Liver (tissue), 9 donors: Measurements from ENCODE around the gene VEGFA. TPM values are rescaled to one million over a fixed set of nuclear protein-coding genes. Genes with fewer than 3 reads are reported as not detected.

Experiments used
- DNase-seq: peaks from one replicate; pipeline ENCODE4 v3.0.0-alpha.2; 2017; ENCODE audit warnings: low spot score
- H3K27ac ChIP-seq, 2 donors: one replicate each; pipeline ENCODE4 v1.7.0; 2013; ENCODE audit warnings: inconsistent platforms in 2 of 2, low read length in 2 of 2, control low read depth in 1 of 2, low read depth in 1 of 2, mild to moderate bottlenecking in 1 of 2
- H3K27me3 ChIP-seq, 4 donors: one replicate each; pipeline versions ENCODE4 v1.6.1 to v1.7.0; 2013; ENCODE audit warnings: low read length in 3 of 4, inconsistent platforms in 1 of 4, mild to moderate bottlenecking in 1 of 4, moderate library complexity in 1 of 4; ENCODE audit not compliant: control insufficient read depth in 4 of 4, insufficient read depth in 4 of 4
- H3K36me3 ChIP-seq, 4 donors: one replicate each; pipeline versions ENCODE4 v1.6.1 to v1.7.0; 2013; ENCODE audit warnings: low read length in 3 of 4, mild to moderate bottlenecking in 3 of 4, low read depth in 1 of 4, moderate library complexity in 1 of 4; ENCODE audit not compliant: control insufficient read depth in 4 of 4, insufficient read depth in 3 of 4
- H3K4me1 ChIP-seq, 4 donors: one replicate each; pipeline versions ENCODE4 v1.6.1 to v1.7.0; 2013; ENCODE audit warnings: low read length in 3 of 4, mild to moderate bottlenecking in 3 of 4, moderate library complexity in 1 of 4; ENCODE audit not compliant: control insufficient read depth in 4 of 4, insufficient read depth in 4 of 4
- H3K4me3 ChIP-seq, 3 donors: one replicate each; pipeline versions ENCODE4 v1.6.1 to v1.7.0; 2013; ENCODE audit warnings: low read length in 3 of 3, control low read depth in 1 of 3, low read depth in 1 of 3, mild to moderate bottlenecking in 1 of 3
- H3K9ac ChIP-seq, 2 donors: one replicate each; pipeline ENCODE4 v1.7.0; 2013; ENCODE audit warnings: low read length in 2 of 2, mild to moderate bottlenecking in 2 of 2, moderate library complexity in 2 of 2, control low read depth in 1 of 2, low read depth in 1 of 2
- H3K9me3 ChIP-seq, 4 donors: one replicate each; pipeline versions ENCODE4 v1.6.1 to v1.7.0; 2013; ENCODE audit warnings: low read length in 3 of 4; ENCODE audit not compliant: control insufficient read depth in 4 of 4
- EGR1 ChIP-seq, 2 donors: IDR thresholded peaks; 2 replicates each; pipeline ENCODE4 v1.6.1; 2016 to 2018; ENCODE audit warnings: antibody characterized with exemption in 2 of 2, low read depth in 2 of 2
- FOXA1 ChIP-seq: IDR thresholded peaks from 2 replicates; pipeline ENCODE4 v1.6.1; 2016; ENCODE audit warnings: antibody characterized with exemption
- FOXA2 ChIP-seq: IDR thresholded peaks from 2 replicates; pipeline ENCODE4 v1.6.1; 2016; ENCODE audit warnings: antibody characterized with exemption
- GABPA ChIP-seq, 2 donors: IDR thresholded peaks in 1 of 2; conservative IDR thresholded peaks in 1 of 2; 2 replicates each; pipeline ENCODE4 v1.6.1; 2016; ENCODE audit warnings: antibody characterized with exemption in 2 of 2, mild to moderate bottlenecking in 1 of 2, moderate library complexity in 1 of 2
- HNF4A ChIP-seq, 2 donors: conservative IDR thresholded peaks; 2 replicates each; pipeline ENCODE4 v1.6.1; 2016; ENCODE audit warnings: antibody characterized with exemption in 2 of 2, mild to moderate bottlenecking in 2 of 2
- HNF4G ChIP-seq: IDR thresholded peaks from 2 replicates; pipeline ENCODE4 v1.6.1; 2016; ENCODE audit warnings: antibody characterized with exemption
- MAX ChIP-seq: IDR thresholded peaks from 2 replicates; pipeline ENCODE4 v1.6.1; 2016; ENCODE audit warnings: antibody characterized with exemption
- NR2F2 ChIP-seq: IDR thresholded peaks from 2 replicates; pipeline ENCODE4 v1.6.1; 2016; ENCODE audit warnings: antibody characterized with exemption
- RAD21 ChIP-seq, 2 donors: IDR thresholded peaks; 2 replicates each; pipeline ENCODE4 v1.6.1; 2016; ENCODE audit warnings: antibody characterized with exemption in 2 of 2, mild to moderate bottlenecking in 2 of 2
- REST ChIP-seq: IDR thresholded peaks from 2 replicates; pipeline ENCODE4 v1.6.1; 2016; ENCODE audit warnings: antibody characterized with exemption, mild to moderate bottlenecking
- RXRA ChIP-seq, 2 donors: IDR thresholded peaks; 2 replicates each; pipeline ENCODE4 v1.6.1; 2017 to 2018; ENCODE audit warnings: antibody characterized with exemption in 2 of 2, mild to moderate bottlenecking in 1 of 2
- SP1 ChIP-seq: IDR thresholded peaks from 2 replicates; pipeline ENCODE4 v1.6.1; 2018; ENCODE audit warnings: antibody characterized with exemption, mild to moderate bottlenecking
- YY1 ChIP-seq: IDR thresholded peaks from 2 replicates; pipeline ENCODE4 v1.6.1; 2016; ENCODE audit warnings: antibody characterized with exemption, mild to moderate bottlenecking
- WGBS: extraction: QIAGEN DNeasy Blood & Tissue Kit; methylation state at CpG from one replicate; pipeline ENCODE4 v1.1.7; 2013; 5-methylcytosine and 5-hydroxymethylcytosine counted together
- polyA plus RNA-seq, 2 donors: library from polyadenylated mRNA; stranded (reverse) in 1 of 2; unstranded in 1 of 2; fragments of 200-250 nt in 1 of 2; fragments of >200 nt in 1 of 2; fragmentation: Nextera tagmentation in 1 of 2; extraction: Ambion mirVana in 1 of 2; gene quantifications; one replicate each; pipeline versions ENCODE4 v1.2.1 to v1.2.3, GENCODE V29; 2013 to 2015
- total RNA-seq, 2 donors: library from RNA; depleted of rRNA; stranded (reverse); fragments of >200 nt; gene quantifications; one replicate each; pipeline ENCODE4 v1.2.3, GENCODE V29; 2014
- TF ChIP-seq, protein P1 (sequence below): IDR thresholded peaks from 2 replicates; pipeline ENCODE4 v1.6.1; 2016; ENCODE audit warnings: antibody characterized with exemption
- TF ChIP-seq, protein P2 (sequence below): IDR thresholded peaks from 2 replicates; pipeline ENCODE4 v1.6.1; 2016; ENCODE audit warnings: antibody characterized with exemption
- TF ChIP-seq, protein P3 (sequence below): fragments of 150-350 bp; IDR thresholded peaks from 2 replicates; pipeline ENCODE4 v1.5.1; 2017; ENCODE audit warnings: improper control_type of control experiment, low read depth, low read length; ENCODE audit not compliant: missing input control
- donor health status: healthy.
- donor health status: healthy.
- donor health status: healthy.
- donor health status: healthy.
- donor health status: healthy.

The VEGFA gene
- total and polyA plus RNA-seq, 4 donors, result 14.7 to 160 (median 65.2) TPM

DNA sequence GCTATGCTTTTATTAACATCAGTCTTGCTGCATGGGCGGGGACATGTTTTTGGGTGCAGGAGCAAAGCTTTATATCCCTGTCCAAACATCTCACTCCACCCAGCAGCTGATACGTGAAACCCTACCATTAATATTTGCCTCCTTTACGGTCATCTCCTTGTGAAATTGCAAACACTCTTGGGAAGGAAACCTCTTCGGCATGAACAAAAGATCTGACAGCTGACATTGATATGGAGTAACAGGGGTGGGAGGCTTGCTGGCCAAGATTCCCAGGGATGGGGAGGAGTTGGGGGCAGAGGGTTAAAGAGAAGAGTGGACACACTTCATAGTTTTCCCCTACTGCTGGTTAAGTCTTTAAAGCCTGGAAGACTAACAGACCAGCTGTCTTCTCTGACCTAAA lies 22.2 kb upstream of the VEGFA start:
- H3K27me3 ChIP-seq, result no peaks in the 10 kb centered on the region
- no peaks in the 10 kb centered on the region for H3K4me1 ChIP-seq
- H3K9me3 ChIP-seq, result no peaks in the 10 kb centered on the region
- no peak overlapping the region for H3K27ac ChIP-seq
- no peak for TF ChIP-seq FOXA1
- TF ChIP-seq YY1, result no peak
- no peak for TF ChIP-seq RXRA (IDR thresholded peaks at IDR 0.05)
- no peak for TF ChIP-seq SP1
- TF ChIP-seq GABPA (IDR thresholded peaks at IDR 0.05 in 1 of 2, conservative IDR thresholded peaks at IDR 0.05 in 1 of 2), result no peak
- TF ChIP-seq, protein P1, sequence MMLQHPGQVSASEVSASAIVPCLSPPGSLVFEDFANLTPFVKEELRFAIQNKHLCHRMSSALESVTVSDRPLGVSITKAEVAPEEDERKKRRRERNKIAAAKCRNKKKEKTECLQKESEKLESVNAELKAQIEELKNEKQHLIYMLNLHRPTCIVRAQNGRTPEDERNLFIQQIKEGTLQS, result no peak
- TF ChIP-seq, protein P2, sequence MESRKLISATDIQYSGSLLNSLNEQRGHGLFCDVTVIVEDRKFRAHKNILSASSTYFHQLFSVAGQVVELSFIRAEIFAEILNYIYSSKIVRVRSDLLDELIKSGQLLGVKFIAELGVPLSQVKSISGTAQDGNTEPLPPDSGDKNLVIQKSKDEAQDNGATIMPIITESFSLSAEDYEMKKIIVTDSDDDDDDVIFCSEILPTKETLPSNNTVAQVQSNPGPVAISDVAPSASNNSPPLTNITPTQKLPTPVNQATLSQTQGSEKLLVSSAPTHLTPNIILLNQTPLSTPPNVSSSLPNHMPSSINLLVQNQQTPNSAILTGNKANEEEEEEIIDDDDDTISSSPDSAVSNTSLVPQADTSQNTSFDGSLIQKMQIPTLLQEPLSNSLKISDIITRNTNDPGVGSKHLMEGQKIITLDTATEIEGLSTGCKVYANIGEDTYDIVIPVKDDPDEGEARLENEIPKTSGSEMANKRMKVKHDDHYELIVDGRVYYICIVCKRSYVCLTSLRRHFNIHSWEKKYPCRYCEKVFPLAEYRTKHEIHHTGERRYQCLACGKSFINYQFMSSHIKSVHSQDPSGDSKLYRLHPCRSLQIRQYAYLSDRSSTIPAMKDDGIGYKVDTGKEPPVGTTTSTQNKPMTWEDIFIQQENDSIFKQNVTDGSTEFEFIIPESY, result no peak
- no peak for TF ChIP-seq EGR1 (IDR thresholded peaks at IDR 0.05; ENCODE audit: low read depth in 2 of 2)
- TF ChIP-seq HNF4A (conservative IDR thresholded peaks at IDR 0.05), result no peak
- no peak for TF ChIP-seq HNF4G
- TF ChIP-seq REST, result no peak
- no peak for TF ChIP-seq FOXA2
- TF ChIP-seq MAX, result no peak
- TF ChIP-seq RAD21 (IDR thresholded peaks at IDR 0.05), result no peak
- TF ChIP-seq, protein P3, sequence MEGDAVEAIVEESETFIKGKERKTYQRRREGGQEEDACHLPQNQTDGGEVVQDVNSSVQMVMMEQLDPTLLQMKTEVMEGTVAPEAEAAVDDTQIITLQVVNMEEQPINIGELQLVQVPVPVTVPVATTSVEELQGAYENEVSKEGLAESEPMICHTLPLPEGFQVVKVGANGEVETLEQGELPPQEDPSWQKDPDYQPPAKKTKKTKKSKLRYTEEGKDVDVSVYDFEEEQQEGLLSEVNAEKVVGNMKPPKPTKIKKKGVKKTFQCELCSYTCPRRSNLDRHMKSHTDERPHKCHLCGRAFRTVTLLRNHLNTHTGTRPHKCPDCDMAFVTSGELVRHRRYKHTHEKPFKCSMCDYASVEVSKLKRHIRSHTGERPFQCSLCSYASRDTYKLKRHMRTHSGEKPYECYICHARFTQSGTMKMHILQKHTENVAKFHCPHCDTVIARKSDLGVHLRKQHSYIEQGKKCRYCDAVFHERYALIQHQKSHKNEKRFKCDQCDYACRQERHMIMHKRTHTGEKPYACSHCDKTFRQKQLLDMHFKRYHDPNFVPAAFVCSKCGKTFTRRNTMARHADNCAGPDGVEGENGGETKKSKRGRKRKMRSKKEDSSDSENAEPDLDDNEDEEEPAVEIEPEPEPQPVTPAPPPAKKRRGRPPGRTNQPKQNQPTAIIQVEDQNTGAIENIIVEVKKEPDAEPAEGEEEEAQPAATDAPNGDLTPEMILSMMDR, result no peak
- TF ChIP-seq NR2F2, result no peak
- WGBS, result 94% methylated on average over 4 of the region's 4 CpGs
- DNase-seq, result no peak
- H3K36me3 ChIP-seq, result no peaks in the 10 kb centered on the region
- no peak overlapping the region for H3K4me3 ChIP-seq
- no peak overlapping the region for H3K9ac ChIP-seq

GRCh38 chr6:43748765-43749164 lies 21.2 kb upstream of the VEGFA start:
- DNase-seq, result no peak
- no peaks in the 10 kb centered on the region for H3K27me3 ChIP-seq
- no peak overlapping the region for H3K27ac ChIP-seq
- no peaks in the 10 kb centered on the region for H3K36me3 ChIP-seq
- H3K9me3 ChIP-seq, result no peaks in the 10 kb centered on the region
- H3K4me3 ChIP-seq, result no peak overlapping the region
- TF ChIP-seq GABPA (IDR thresholded peaks at IDR 0.05 in 1 of 2, conservative IDR thresholded peaks at IDR 0.05 in 1 of 2) (no peak), SP1 (no peak)
- 97% methylated on average over 2 of the region's 2 CpGs for WGBS
- no peak overlapping the region for H3K9ac ChIP-seq
- no peaks in the 10 kb centered on the region for H3K4me1 ChIP-seq
